K562 (cell line): ENCODE results near the gene DLGAP1. TPM values are rescaled to one million over a fixed set of nuclear protein-coding genes. Genes with fewer than 3 reads are reported as not detected.

ENCODE experiments used
- BACH1 ChIP-seq: fragments of 200-800 bp; sonication (Bioruptor generic); IDR thresholded peaks from 2 replicates; pipeline ENCODE4 v1.6.1; 2016; ENCODE audit warnings: missing genetic modification characterization, missing compliant biosample characterization
- DACH1 ChIP-seq: fragments of 450-650 bp; IDR thresholded peaks from 2 replicates; pipeline ENCODE4 v1.6.1; 2018; ENCODE audit not compliant: partially characterized antibody
- EP400 ChIP-seq: fragments of 450-650 bp; IDR thresholded peaks from 2 replicates; pipeline ENCODE4 v1.6.1; 2017; ENCODE audit warnings: antibody characterized with exemption, mild to moderate bottlenecking, moderate library complexity
- HDAC6 ChIP-seq: IDR thresholded peaks from 2 replicates; pipeline ENCODE4 v1.6.1; 2012; ENCODE audit warnings: low read depth, mild to moderate bottlenecking, control low read depth, inconsistent platforms, low read length, moderate library complexity
- JUND ChIP-seq, 2 experiments: IDR thresholded peaks; 2 replicates in 1 of 2; 3 replicates in 1 of 2; pipeline ENCODE4 v1.6.1; 2011; ENCODE audit warnings: borderline replicate concordance in 2 of 2, low read depth in 2 of 2, low read length in 2 of 2, improper control_type of control experiment in 1 of 2, missing biosample characterization in 1 of 2, missing genetic modification characterization in 1 of 2, missing genetic modification reagents in 1 of 2
- PHF8 ChIP-seq: fragments of 200-600 bp; sonication (generic); IDR thresholded peaks from 2 replicates; pipeline ENCODE4 v1.6.1; 2012; ENCODE audit warnings: mixed run types, mild to moderate bottlenecking, inconsistent platforms, low read length, moderate library complexity, borderline replicate concordance
- POLR2G ChIP-seq: fragments of 200-400 bp; formaldehyde crosslinking; IDR thresholded peaks from 2 replicates; pipeline ENCODE4 v1.6.1; 2017; ENCODE audit warnings: low read depth, mild to moderate bottlenecking, antibody characterized with exemption, low read length, moderate library complexity
- POLR2H ChIP-seq: IDR thresholded peaks from 2 replicates; pipeline ENCODE4 v1.6.1; 2016; ENCODE audit warnings: missing genetic modification characterization, low read depth, mild to moderate bottlenecking, control low read depth, missing compliant biosample characterization, moderate library complexity
- PYGO2 ChIP-seq: fragments of 450-650 bp; IDR thresholded peaks from 2 replicates; pipeline ENCODE4 v1.6.1; 2016; ENCODE audit warnings: mild to moderate bottlenecking, missing genetic modification characterization, moderate library complexity, missing compliant biosample characterization
- TAF7 ChIP-seq: fragments of 450-650 bp; IDR thresholded peaks from 2 replicates; pipeline ENCODE4 v1.6.1; 2016; ENCODE audit warnings: missing genetic modification characterization, missing compliant biosample characterization
- TEAD2 ChIP-seq: fragments of 450-650 bp; IDR thresholded peaks from 2 replicates; pipeline ENCODE4 v1.6.1; 2016; ENCODE audit warnings: missing genetic modification characterization, control low read depth, missing compliant biosample characterization
- TFE3 ChIP-seq: fragments of 450-650 bp; formaldehyde crosslinking; IDR thresholded peaks from 2 replicates; pipeline ENCODE4 v1.4.0; 2020; ENCODE audit warnings: mild to moderate bottlenecking, mixed read lengths
- ZMIZ1 ChIP-seq, 2 experiments: fragments of 150-350 bp in 1 of 2; IDR thresholded peaks; 2 replicates each; pipeline ENCODE4 v1.6.1; 2012 to 2016; ENCODE audit warnings: low read depth in 2 of 2, low read length in 2 of 2, mild to moderate bottlenecking in 1 of 2, moderate library complexity in 1 of 2
- polyA plus RNA-seq, 8 experiments: library from polyadenylated mRNA; depleted of rRNA in 4 of 8; stranded (reverse) in 5 of 8; unstranded in 3 of 8; fragments of >200 nt; fragmentation: Nextera tagmentation in 2 of 8; fragmentation: Illumina TruSeq in 1 of 8; extraction: Ambion mirVana in 2 of 8; extraction: Trizol in 1 of 8; gene quantifications; 2 replicates each; pipeline versions ENCODE4 v1.2.1 to v1.2.3, GENCODE V29; 2011 to 2014; ENCODE audit warnings: inconsistent platforms in 1 of 8, missing spikeins in 1 of 8
- total RNA-seq, 7 experiments: library from RNA; depleted of rRNA in 6 of 7; stranded (reverse); fragments of >200 nt in 6 of 7; fragmentation: Illumina TruSeq in 2 of 7; extraction: Trizol in 2 of 7; gene quantifications; 2 replicates each; pipeline versions ENCODE4 v1.2.1 to v1.2.3, GENCODE V29; 2011 to 2021; ENCODE audit warnings: low replicate concordance in 1 of 7
- TF ChIP-seq, protein P1 (sequence below): fragments of 450-650 bp; formaldehyde crosslinking; IDR thresholded peaks from 2 replicates; pipeline ENCODE4 v1.4.0; 2022; ENCODE audit warnings: missing genetic modification characterization
- TF ChIP-seq, protein P2 (sequence below), 2 experiments: IDR thresholded peaks; 2 replicates each; pipeline ENCODE4 v1.6.1; 2012; ENCODE audit warnings: improper control_type of control experiment in 2 of 2, low read depth in 2 of 2, low read length in 2 of 2, borderline replicate concordance in 1 of 2

Gene DLGAP1
- total and polyA plus RNA-seq, 9 of the 15 experiments (the other 6 are each of a cell fraction or from before 2014, with no cell fraction given), result 0.04 to 0.22 (median 0.08) TPM

- TF ChIP-seq, protein P1, sequence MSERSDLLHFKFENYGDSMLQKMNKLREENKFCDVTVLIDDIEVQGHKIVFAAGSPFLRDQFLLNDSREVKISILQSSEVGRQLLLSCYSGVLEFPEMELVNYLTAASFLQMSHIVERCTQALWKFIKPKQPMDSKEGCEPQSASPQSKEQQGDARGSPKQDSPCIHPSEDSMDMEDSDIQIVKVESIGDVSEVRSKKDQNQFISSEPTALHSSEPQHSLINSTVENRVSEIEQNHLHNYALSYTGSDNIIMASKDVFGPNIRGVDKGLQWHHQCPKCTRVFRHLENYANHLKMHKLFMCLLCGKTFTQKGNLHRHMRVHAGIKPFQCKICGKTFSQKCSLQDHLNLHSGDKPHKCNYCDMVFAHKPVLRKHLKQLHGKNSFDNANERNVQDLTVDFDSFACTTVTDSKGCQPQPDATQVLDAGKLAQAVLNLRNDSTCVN (CRISPR knock-in tag), result peak; percentile 91; the same call in 1 of the 2 replicates
- peak; percentile 89 for TF ChIP-seq BACH1 (tag)
- peak; percentile 20; the same call in 1 of the 2 replicates for TF ChIP-seq PHF8
- peak in 1 of 2 experiments; percentile 34; a peak in 1 of 4 replicates for TF ChIP-seq ZMIZ1 (IDR thresholded peaks at IDR 0.05; ENCODE audit: low read depth in 2 of 2, low read length in 2 of 2)
- peak; percentile 100 for TF ChIP-seq JUND (IDR thresholded peaks at IDR 0.05; ENCODE audit: borderline replicate concordance, low read depth, low read length)
- TF ChIP-seq JUND (tag; IDR thresholded peaks at IDR 0.05; ENCODE audit: borderline replicate concordance, low read depth, low read length), result peak; percentile 97
- no peak for TF ChIP-seq PYGO2 (tag)
- peak; percentile 96 for TF ChIP-seq TAF7
- TF ChIP-seq POLR2H (tag), result no peak
- TF ChIP-seq TFE3, result peak; percentile 43
- no peak for TF ChIP-seq HDAC6
- peak; percentile 4; the same call in 1 of the 2 replicates for TF ChIP-seq TEAD2 (tag)
- TF ChIP-seq, protein P2, sequence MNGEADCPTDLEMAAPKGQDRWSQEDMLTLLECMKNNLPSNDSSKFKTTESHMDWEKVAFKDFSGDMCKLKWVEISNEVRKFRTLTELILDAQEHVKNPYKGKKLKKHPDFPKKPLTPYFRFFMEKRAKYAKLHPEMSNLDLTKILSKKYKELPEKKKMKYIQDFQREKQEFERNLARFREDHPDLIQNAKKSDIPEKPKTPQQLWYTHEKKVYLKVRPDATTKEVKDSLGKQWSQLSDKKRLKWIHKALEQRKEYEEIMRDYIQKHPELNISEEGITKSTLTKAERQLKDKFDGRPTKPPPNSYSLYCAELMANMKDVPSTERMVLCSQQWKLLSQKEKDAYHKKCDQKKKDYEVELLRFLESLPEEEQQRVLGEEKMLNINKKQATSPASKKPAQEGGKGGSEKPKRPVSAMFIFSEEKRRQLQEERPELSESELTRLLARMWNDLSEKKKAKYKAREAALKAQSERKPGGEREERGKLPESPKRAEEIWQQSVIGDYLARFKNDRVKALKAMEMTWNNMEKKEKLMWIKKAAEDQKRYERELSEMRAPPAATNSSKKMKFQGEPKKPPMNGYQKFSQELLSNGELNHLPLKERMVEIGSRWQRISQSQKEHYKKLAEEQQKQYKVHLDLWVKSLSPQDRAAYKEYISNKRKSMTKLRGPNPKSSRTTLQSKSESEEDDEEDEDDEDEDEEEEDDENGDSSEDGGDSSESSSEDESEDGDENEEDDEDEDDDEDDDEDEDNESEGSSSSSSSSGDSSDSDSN (IDR thresholded peaks at IDR 0.05; ENCODE audit: borderline replicate concordance in 1 of 2, low read depth in 2 of 2, low read length in 2 of 2), result 0 out of 4 replicates have a peak, but pooled peaks of 1 of the 2 experiments have one; percentile 14
- no peak for TF ChIP-seq DACH1
- TF ChIP-seq POLR2G, result peak; percentile 83
- no peak for TF ChIP-seq EP400
Measured at GRCh38 chr18:3603421-3604234, 851.5 kb downstream of the DLGAP1 start (continued).
